GM04504 (cell line): Measurements from ENCODE around the gene HOXA2.
A peak's percentile ranks its signal among the peaks of the same experiment; 100 is the strongest.

ENCODE experiments used
- DNase-seq: peaks from one replicate; pipeline ENCODE4 v3.0.0-alpha.2; 2012; ENCODE audit warnings: low read depth

The HOXA2 gene

DNA sequence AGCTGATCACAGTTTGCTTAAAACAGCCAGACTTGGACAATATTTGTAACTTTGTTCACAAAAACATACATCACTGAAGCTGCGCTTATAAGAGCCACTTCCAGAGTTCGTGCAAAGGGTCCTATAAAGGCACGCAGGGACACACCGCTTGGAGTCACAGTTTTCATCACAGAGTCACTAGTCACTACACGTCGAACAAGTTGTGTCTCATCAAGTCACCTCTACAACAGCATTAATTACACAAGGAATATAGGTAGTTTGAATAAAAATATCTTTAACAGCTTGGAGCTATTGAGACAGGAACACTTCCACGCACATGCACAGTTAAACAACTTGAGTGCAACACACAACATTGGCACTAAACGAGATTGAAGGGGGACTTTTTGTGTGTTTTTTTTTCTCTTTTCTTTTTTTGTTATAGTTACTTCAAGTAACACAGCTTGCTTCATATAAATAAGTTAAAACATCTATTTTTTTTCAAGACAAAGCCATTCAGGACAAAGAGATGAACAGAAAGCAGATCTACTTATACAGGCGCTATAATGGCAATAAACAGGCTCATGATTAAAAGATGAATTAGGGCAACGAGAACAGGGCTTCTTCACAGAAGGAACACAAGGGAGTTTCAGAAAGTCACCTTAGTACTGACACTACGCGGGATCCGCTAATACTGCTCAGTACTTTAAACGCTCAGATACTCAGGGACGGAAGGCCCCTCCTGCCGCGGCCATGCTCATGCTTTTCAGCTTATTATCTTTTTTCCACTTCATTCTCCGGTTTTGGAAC, 38.8 kb upstream of the HOXA2 start:
- no peak for DNase-seq

DNA sequence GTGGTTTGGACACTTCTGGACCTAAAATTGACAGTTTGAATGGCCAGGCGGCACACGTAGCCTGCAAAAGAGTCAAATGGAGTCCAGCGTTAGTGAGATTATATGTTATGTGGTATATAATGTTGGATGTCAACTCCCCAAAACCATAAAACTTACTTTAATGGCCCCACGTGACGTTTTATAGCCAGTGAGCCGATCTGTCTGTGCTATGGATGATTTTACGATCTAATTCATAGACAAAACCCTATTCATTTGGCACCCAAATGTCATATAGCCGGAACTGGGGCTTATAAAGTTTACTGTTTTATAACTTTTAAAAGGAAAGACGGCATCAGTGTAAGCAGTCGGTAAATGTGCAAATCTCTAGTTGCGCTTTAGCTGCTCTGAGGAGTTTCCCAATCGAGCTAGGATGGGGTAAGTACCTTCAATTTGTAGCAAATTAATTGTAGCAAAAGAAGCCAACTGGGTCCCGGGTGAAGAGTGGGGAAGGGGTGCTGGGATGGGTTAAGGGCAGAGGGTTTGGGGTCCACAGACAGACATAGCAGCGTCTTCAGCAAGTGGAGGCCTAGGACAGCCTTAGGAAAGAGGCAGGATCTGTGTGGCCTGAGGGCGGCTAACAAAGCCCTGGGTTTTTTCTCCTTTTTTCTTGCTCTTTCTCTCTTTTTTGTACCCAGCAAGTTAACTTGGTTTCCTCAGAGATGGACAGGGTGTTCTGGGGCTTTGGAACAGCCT, 37.8 kb upstream of the HOXA2 start:
- no peak for DNase-seq

DNA sequence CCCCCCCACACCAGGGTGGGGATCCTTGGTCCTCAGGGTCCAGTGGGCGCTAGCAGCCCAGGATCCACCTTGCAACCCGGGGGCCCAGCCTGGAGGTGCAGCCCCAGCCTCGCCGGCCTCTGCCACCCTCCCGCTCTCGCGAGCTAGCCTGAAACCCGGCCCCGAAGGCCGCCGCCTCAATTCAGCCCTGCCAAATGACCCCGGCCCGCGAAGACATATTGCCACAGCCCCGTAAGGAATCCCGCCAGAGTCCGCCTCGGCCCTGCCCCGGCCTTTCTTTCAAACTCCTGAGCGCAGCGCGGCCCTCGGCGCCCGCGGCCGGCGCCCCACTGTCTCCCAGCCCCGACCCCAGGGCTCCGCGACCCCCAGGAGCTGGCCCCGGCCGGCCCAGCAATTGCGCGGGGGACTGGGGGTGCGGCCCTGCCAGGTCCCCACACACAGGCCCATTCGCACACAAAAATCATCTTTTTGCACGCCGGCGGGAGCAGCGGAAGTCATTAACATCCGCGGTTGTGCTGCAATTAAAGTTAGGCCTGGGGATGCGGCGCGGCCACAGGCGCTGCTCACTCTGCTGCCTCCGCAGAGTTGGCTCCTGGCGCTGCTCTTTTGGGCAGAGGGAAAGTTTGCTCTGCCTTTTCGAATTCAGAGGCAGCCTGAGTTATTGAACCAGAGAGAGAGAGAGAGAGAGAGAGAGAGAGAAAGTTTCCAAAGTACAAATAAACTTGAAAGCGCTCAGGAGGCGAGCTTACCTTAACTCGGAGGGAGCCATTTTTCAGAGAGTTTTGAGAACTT, 37.0 kb upstream of the HOXA2 start:
- DNase-seq, result no peak

DNA sequence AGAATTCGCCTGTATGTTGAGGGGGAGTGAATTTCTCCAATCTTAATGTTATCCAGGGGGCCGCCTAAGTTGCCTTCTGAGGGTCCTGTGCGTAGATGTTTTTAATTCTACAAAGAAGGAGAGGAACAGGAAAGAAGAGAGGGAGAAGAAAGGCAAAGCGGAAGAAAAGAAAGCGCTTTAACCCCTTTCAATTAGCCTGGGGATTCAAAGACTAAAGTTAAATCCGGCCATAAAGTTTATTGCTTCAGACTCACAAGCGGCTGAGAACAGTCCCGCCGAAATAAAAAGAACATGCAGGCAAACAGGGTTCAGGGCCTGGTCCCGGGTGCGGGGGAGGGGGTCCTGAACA, 36.5 kb upstream of the HOXA2 start:
- DNase-seq, result no peak

DNA sequence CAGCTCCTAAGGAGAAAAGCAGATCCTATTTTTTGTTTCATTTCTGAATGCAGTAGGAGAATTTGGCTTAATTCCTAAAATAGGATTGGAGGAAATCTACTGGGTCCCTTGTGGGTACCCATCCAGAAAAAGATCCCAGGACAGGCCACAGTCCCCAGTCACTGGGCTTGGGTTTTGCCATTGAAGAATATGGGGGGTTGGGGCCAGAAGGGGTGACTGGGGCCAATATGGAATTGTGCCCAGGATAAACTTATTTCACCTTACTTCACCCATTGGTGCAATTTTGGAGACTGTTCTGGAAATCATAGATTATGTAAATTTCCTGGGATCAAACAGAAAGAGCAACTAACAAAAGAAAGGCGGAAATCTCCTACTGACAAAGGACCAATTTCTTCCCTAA, 36.0 kb upstream of the HOXA2 start:
- no peak for DNase-seq

DNA sequence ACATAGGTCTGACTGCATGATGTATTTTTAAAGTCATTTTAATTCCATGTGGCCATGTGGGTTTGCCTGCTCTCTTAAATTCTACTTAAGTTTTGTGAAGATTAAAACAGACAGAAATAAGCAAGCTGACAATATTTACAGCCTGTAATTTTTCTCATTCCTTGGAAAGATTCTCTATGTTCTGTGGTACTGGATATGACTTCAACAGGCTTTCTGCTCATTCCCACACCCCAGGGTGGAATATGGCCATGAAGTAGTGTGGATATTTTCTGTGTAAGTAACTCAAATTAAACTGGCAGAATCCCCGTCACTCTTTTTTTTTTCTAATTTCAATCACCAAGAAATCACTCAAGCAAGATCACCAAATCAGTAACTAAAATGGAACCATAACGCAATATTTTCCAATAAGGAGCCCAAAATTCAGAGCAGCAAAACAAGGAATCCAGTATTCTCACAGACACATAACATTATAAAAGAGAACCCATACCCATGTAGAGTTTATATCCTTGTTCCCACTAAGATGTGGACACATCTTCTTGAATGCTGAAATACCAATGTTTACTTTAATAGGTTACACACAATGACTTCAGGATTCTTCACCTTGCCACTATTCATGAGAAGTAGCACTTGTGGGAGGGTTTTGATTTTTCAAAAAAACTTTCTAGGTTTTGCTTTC, 35.3 kb upstream of the HOXA2 start:
- no peak for DNase-seq

DNA sequence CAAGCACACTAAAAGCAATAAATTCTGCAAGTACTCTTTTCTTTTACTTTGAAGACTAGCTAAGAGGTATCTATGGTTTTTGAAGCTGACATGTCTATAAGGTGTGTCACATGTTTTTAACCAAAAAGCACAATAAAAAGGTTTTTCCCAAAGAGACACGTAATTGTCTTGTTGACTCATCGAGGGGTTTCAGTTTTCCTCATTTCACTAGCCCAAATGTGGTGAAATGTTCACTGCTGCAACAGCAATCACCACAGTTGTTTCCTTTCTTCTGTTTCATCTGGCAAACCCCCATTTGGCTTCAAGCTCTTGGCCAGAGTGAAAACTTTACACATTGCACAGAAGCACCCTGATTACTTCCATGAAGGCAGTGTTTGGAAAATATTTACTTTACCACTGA, 31.9 kb upstream of the HOXA2 start:
- peak; percentile 89 for DNase-seq

DNA sequence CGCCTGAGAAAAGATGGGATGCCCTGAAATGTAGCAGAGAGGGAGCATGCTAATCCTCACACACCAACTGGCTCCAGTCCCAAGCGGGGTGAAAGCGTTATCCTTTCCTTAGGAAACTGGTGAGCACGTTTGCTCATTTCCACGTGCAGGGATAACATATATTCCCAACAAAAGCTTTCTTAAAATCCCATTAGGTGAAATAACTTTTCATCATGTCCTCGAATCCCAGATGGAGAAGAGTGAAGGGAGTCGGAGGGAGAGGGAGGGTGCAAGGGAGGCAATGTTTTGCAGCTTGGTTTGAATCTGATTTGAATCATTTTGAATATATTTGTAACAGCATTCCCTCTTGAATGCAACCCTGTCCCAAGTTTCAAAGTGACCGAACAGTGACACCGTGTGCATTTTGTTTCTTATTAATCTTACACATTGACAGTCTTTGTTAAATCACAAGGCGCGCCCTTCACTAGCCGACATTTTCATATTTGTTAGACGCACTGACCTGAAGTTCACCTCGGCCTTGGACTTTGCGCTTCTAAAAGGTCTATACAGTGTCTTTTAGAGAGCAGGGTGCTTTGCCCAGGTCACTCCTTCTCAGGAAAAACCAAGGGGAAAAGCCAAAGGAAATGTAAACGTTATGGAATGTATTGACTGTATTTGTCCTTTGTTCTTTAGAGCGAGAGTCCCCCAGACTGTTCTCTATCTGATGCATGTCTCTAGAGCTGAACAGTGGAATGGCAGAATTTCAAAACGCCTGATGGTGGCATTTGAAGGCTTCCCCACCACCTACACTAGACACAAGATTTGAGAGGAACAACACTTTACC, 31.1 kb upstream of the HOXA2 start:
- no peak for DNase-seq

DNA sequence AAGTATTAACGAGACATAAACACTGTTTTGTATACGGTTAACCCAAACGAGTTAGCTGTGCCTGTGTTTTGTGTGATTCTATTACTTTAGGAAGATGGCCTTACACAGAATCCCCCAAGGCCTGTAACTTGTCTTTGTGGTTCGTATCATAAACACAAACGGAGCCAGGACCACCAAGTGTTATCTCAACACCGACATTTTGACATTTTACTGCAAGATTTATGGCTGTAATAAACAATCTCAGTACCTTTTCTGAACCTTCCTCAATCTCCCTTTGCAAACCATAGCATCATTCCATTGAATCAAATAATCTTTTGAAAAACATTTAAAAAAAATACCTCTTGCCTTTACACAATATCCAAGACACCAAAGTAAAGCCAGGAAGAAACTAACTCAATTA, 30.5 kb upstream of the HOXA2 start:
- DNase-seq, result no peak

DNA sequence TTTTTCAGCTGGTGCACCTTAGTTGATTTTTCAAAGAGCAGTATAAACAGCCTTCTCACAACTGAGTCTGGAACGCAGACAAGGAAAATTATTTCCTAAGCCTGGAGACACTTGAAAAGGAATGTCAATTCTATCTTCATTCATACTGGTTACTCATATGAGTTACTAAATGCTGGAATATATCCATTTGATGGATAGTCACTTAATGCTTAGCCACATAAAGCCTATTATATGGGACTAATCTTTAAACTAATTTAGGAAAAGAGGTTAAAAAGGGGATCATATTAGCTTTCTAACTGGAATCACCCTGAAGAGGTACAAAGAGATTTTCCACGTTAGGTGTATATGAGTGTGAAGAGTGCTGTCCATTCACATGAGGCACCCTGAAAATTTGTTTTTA, 29.7 kb upstream of the HOXA2 start:
- no peak for DNase-seq

DNA sequence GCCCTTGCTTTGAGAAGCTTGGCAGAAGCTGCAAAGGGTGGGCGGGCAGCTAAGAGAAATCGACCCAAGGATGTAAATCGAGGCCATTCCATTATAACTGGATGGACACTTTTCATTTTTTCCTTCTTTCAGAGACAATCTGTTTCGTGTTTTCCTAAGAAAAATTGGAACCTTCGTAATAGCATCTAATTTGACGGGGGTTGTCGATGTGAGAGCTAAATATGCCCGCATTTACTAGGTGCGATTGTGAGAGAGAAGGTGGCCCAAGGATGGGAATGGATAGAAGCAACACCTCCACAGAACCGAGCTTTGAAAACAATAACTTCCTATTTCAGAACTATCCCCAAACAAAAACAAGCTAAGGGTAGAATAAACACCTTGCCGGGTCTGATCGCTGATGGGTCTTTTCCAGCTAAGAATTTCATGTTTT, 28.9 kb upstream of the HOXA2 start:
- no peak for DNase-seq

DNA sequence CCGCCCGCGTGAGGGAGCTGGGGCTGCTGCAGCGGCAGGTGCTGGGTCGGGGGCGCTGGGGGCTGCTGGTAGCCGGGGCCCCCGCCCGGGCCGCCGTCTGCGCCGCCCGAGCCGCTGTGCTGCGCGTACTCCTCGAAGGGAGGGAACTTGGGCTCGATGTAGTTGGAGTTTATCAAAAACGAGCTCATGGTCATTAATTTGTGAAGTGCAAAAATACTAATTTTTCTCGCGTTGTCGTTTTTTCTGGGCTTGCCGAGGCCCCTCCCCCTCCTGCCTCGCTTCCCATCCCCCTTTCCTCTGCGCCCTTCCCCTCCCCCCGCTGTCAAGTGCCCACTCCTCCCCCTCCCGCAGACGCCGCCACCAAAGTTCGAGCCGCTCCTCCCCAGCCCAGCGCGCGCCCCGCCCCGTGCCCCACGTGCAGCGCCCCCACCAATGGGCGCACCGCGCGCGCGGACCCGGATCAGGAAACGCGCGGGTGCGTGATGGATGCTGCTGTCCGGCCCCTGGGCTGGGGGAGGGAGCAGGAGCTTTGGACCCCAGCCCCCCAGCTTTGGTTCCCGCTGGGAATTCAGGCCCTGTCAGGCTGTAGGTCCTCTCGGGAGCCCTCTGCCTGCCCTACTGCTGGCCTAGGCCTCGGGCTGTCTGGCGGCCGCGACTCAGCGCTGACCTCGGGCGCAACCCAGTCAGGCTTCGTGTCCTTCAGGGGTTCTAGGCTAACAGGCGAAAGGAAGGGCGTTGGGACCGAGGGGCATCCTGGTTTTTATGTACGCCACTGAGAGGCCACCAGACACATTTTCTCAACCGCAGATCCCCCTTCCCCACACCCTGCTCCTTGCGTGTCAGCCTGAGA, 28.3 kb upstream of the HOXA2 start, which contains the start of gene HOXA4:
Gene HOXA4 (minus strand): TSS at position 218 of the 850 bp plus-strand sequence. CDS start 24 bp downstream, at position 194.
- no peak for DNase-seq

DNA sequence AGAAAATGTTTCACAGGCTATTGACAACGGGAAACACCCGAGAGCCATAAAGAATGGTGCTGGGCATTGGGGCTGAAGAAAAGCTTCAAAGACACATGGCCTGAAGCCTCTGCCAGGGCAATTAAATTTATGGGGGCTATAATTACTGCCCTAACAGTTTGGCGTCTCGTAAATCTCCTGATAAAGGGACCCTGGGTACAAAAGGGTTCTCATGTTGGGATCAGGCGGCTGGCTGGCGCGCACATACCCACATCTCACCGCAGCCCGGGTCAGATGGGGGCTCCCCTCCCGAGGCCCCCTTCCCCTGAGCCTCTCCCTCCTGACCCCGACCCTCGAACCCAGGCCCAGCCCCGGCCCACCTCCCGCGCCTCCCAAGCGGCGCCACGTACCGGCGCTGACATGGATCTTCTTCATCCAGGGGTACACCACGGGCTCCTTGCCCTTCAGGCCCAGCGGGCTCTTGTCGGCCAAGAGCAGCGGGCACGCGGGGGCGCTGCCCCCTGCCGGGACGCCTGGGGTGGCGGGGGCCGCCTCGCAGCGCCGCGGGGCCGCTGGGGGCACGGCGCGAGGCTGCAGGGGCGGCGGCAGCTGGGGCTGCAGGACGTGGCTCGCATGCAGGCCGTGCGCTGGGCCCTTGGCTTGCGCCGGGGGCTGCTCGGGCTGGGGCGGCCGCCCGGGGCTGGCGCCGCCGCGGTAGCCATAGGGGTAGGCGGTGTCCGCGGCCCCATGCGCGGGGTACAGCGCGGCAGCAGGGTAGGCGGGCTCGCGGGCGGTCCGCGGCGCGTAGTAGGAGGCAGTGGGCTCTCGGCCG, 27.5 kb upstream of the HOXA2 start:
- no peak for DNase-seq

DNA sequence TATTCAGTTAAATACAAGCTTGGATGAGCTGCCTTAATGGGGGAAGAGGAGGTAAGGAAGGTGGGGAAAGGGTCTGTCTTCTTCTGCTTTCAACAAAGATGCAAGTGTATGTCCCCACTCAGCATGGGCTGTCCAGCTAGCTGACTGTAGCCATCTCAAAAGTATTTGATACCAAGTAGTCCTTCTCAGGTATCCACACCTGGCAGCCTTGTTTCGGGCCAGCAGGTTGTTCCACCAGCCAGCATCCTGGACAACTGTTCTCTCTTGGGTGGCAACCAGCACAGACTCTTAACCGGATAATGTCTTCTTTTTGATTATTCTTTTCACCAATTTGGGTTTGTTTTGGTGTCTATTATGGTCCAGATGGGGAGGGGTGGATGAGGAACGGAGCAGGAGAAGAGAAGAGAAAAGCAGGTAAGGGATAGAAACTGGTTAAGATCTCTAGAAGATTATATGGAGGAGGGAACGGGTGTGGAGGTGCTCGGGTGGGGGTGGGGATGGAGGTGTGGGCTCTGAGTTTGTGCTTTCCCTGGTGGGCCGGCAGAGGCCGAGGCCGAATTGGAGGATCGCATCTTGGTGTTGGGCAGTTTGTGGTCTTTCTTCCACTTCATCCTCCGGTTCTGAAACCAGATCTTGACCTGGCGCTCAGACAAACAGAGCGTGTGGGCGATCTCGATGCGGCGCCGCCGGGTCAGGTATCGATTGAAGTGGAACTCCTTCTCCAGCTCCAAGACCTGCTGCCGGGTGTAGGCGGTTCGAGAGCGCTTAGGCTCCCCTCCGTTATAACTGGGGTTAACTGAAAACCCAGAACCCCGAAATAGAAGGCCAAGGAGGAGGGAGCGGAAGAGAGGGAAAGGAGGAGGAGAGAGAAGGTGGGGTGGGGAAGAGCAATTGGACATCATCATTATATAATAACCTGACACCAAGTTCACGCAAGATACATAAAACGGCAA, 26.6 kb upstream of the HOXA2 start:
- no peak for DNase-seq

DNA sequence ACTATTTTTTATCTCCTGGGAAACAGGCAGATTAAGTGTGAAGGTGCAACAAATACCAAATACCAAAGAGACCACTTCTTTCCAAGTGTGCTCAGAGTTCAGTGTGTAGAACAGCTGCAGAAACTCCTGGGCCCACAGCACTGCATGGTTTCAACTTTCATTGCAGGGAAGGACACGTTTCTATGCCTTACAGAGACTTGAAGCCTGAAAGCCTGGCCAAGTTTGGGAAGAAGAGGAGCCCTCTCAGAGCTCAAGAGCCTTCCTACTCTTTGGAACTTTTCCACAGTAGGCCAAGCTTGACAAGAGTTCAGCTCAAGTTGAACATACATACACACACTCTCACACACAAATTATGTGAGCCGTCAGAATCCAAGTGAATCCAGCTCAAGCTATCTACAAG, 25.6 kb upstream of the HOXA2 start:
- no peak for DNase-seq

DNA sequence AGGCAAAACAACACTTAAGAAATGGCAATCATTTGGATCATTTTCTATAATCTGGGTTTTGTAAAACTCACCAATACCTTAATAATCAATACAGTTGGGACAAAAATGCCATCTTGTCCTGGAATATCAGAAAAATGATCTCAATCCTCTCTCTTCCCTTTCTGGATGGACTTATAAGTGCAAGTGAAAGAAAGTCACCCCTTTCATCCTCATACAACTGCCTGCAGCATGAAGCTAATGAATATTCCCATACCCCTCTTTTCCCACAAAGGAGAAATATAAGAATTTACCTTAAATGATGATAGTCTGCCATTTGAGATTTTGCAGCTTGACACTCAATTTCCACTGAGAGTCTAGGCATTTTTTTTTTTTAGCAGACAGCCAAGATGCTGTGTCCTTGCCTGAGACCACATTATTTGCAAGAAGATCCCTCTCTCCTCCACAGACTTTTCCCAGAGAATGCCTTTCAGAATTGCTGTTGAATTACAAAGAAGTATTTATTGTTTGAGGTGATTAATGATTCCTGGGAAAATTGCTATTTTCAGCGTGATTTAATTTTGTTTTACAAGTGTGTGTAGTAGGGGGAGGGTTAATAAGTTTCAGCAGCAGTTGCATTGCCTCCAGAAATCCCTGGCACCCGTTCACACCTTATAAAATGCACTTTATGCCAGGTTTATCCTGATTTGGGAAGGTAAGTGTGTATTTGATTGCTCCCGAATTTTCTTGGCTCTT, 24.3 kb upstream of the HOXA2 start:
- no peak for DNase-seq

DNA sequence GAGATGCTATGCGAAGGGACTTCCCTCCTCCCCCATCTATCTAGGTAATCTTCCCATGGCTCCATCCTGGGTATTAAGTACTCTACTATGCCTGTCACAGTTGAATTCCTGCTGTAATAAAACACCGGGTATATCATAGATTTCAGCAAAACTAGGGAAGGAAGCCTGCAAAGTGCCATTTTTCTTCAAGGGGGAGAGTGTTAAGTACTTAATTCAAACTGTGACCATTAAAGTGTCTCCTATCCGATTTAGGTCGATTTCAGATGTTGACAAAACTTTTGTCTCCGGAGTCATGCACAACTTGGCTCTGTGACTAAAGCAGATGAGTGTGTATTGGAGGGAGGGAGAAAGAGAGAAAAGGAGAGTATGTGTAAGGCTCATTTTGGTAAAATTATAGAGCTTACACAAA, 23.5 kb upstream of the HOXA2 start:
- DNase-seq, result no peak
